GM12872 (cell line): ENCODE data around the gene DGKB.

ENCODE experiments used
- CTCF ChIP-seq: IDR thresholded peaks from 3 replicates; pipeline ENCODE4 v1.5.1; 2011; ENCODE audit warnings: low read depth, mild to moderate bottlenecking, low read length, moderate library complexity; ENCODE audit not compliant: insufficient read depth

DGKB gene

GRCh38 chr7:14419531-14419930 is 483.0 kb downstream of the DGKB start:
- TF ChIP-seq CTCF: no peak

- TF ChIP-seq CTCF: no peak
Observed at GRCh38 chr7:14418633-14419032, 483.9 kb downstream of the DGKB start.

- no peak for TF ChIP-seq CTCF
Observed at GRCh38 chr7:14414274-14414986, 488.1 kb downstream of the DGKB start.

GRCh38 chr7:14407246-14408015 is 495.1 kb downstream of the DGKB start:
- TF ChIP-seq CTCF: no peak

- TF ChIP-seq CTCF: no peak
Observed at GRCh38 chr7:14403587-14403986, 499.0 kb downstream of the DGKB start.

- no peak for TF ChIP-seq CTCF
Observed at GRCh38 chr7:14400271-14400670, 502.3 kb downstream of the DGKB start.

GRCh38 chr7:14398526-14398925 is 504.0 kb downstream of the DGKB start:
- no peak for TF ChIP-seq CTCF
